Fibroblast of mammary gland (primary cell): ENCODE results near the gene TTC21B.
A peak's percentile ranks its signal among the peaks of the same experiment; 100 is the strongest.

ENCODE experiments used
- DNase-seq: peaks from one replicate; pipeline ENCODE4 v3.0.0-alpha.2; 2010; ENCODE audit warnings: low read depth
- H3K4me3 ChIP-seq: 2 replicates; pipeline ENCODE4 v1.5.1; 2011; ENCODE audit warnings: low read depth, mild to moderate bottlenecking, low read length, moderate library complexity; ENCODE audit not compliant: control insufficient read depth
- CTCF ChIP-seq: conservative IDR thresholded peaks from 2 replicates; pipeline ENCODE4 v1.5.1; 2011; ENCODE audit warnings: low read depth, low read length, inconsistent platforms; ENCODE audit not compliant: control insufficient read depth, insufficient read depth

The TTC21B gene

GRCh38 chr2:165891943-165892342 is 61.6 kb downstream of the TTC21B start:
- peak; percentile 27 for DNase-seq
- H3K4me3 ChIP-seq, result no peak overlapping the region
- TF ChIP-seq CTCF, result no peak

GRCh38 chr2:165891345-165891744 is 62.2 kb downstream of the TTC21B start:
- no peak for DNase-seq
- no peak overlapping the region for H3K4me3 ChIP-seq
- no peak for TF ChIP-seq CTCF

- TF ChIP-seq CTCF, result no peak
- H3K4me3 ChIP-seq, result no peak overlapping the region
- DNase-seq, result no peak
Measured at GRCh38 chr2:165889798-165890197, 63.8 kb downstream of the TTC21B start.

GRCh38 chr2:165889158-165889557 is 64.4 kb downstream of the TTC21B start:
- TF ChIP-seq CTCF, result no peak
- no peak overlapping the region for H3K4me3 ChIP-seq
- DNase-seq, result no peak

GRCh38 chr2:165888171-165888570 is 65.4 kb downstream of the TTC21B start:
- H3K4me3 ChIP-seq, result no peak overlapping the region
- no peak for DNase-seq
- TF ChIP-seq CTCF, result no peak

- TF ChIP-seq CTCF, result no peak
- no peak for DNase-seq
- no peak overlapping the region for H3K4me3 ChIP-seq
Measured at GRCh38 chr2:165886487-165887146, 67.0 kb downstream of the TTC21B start.
